HEK293 (cell line): Measurements from ENCODE around the gene ZNF330.
A peak's percentile ranks its signal among the peaks of the same experiment; 100 is the strongest.

Experiments used
- ELK4 ChIP-seq: IDR thresholded peaks from 2 replicates; pipeline ENCODE4 v1.6.1; 2011; ENCODE audit warnings: mild to moderate bottlenecking, low read depth, low read length, borderline replicate concordance
- MYNN ChIP-seq: fragments of 450-650 bp; formaldehyde crosslinking; IDR thresholded peaks from 2 replicates; pipeline ENCODE4 v1.5.1; 2016; ENCODE audit warnings: missing biosample characterization, missing genetic modification characterization, borderline replicate concordance
- PATZ1 ChIP-seq: fragments of 450-650 bp; formaldehyde crosslinking; IDR thresholded peaks from 2 replicates; pipeline ENCODE4 v1.5.1; 2016; ENCODE audit warnings: missing biosample characterization, missing genetic modification characterization
- PRDM10 ChIP-seq: fragments of 450-650 bp; formaldehyde crosslinking; IDR thresholded peaks from 2 replicates; pipeline ENCODE4 v1.5.1; 2016; ENCODE audit warnings: missing biosample characterization, missing genetic modification characterization
- PRDM6 ChIP-seq: fragments of 450-650 bp; formaldehyde crosslinking; IDR thresholded peaks from 2 replicates; pipeline ENCODE4 v1.5.1; 2017; ENCODE audit warnings: missing biosample characterization, missing genetic modification characterization
- RBAK ChIP-seq: fragments of 450-650 bp; formaldehyde crosslinking; IDR thresholded peaks from 2 replicates; pipeline ENCODE4 v1.5.1; 2016; ENCODE audit warnings: missing biosample characterization, missing genetic modification characterization
- ZBTB17 ChIP-seq: fragments of 450-650 bp; formaldehyde crosslinking; IDR thresholded peaks from 2 replicates; pipeline ENCODE4 v1.5.1; 2016; ENCODE audit warnings: missing biosample characterization, missing genetic modification characterization
- ZBTB44 ChIP-seq: fragments of 450-650 bp; IDR thresholded peaks from 2 replicates; pipeline ENCODE4 v1.5.1; 2018; ENCODE audit warnings: missing biosample characterization, mild to moderate bottlenecking, missing genetic modification characterization
- ZFP37 ChIP-seq: fragments of 450-650 bp; formaldehyde crosslinking; IDR thresholded peaks from 2 replicates; pipeline ENCODE4 v1.5.1; 2016; ENCODE audit warnings: missing biosample characterization, missing genetic modification characterization
- ZNF18 ChIP-seq: fragments of 450-650 bp; formaldehyde crosslinking; IDR thresholded peaks from 2 replicates; pipeline ENCODE4 v1.5.1; 2016; ENCODE audit warnings: missing biosample characterization, missing genetic modification characterization
- ZNF324 ChIP-seq: fragments of 450-650 bp; formaldehyde crosslinking; IDR thresholded peaks from 2 replicates; pipeline ENCODE4 v1.5.1; 2016; ENCODE audit warnings: missing biosample characterization, missing genetic modification characterization
- ZNF416 ChIP-seq: fragments of 450-650 bp; formaldehyde crosslinking; IDR thresholded peaks from 2 replicates; pipeline ENCODE4 v1.5.1; 2016; ENCODE audit warnings: missing biosample characterization, missing genetic modification characterization
- ZNF423 ChIP-seq: fragments of 450-650 bp; formaldehyde crosslinking; IDR thresholded peaks from 2 replicates; pipeline ENCODE4 v1.5.1; 2016; ENCODE audit warnings: missing biosample characterization, missing genetic modification characterization
- ZNF449 ChIP-seq: fragments of 450-650 bp; formaldehyde crosslinking; IDR thresholded peaks from 2 replicates; pipeline ENCODE4 v1.5.1; 2017; ENCODE audit warnings: missing biosample characterization, mild to moderate bottlenecking, missing genetic modification characterization, moderate library complexity
- ZNF510 ChIP-seq: fragments of 450-650 bp; formaldehyde crosslinking; IDR thresholded peaks from 2 replicates; pipeline ENCODE4 v1.5.1; 2018; ENCODE audit warnings: mild to moderate bottlenecking, missing genetic modification characterization, missing biosample characterization; ENCODE audit not compliant: insufficient replicate concordance
- ZNF544 ChIP-seq: fragments of 450-650 bp; formaldehyde crosslinking; IDR thresholded peaks from 2 replicates; pipeline ENCODE4 v1.5.0; 2017; ENCODE audit warnings: missing biosample characterization, missing genetic modification characterization
- ZNF549 ChIP-seq: fragments of 450-650 bp; IDR thresholded peaks from 2 replicates; pipeline ENCODE4 v1.5.1; 2018; ENCODE audit warnings: missing biosample characterization, missing genetic modification characterization, mild to moderate bottlenecking, inconsistent platforms, moderate library complexity
- ZNF560 ChIP-seq: fragments of 450-650 bp; formaldehyde crosslinking; IDR thresholded peaks from 2 replicates; pipeline ENCODE4 v1.5.1; 2017; ENCODE audit warnings: missing biosample characterization, missing genetic modification characterization, borderline replicate concordance
- ZNF596 ChIP-seq: fragments of 450-650 bp; IDR thresholded peaks from 2 replicates; pipeline ENCODE4 v1.5.0; 2018; ENCODE audit warnings: missing biosample characterization, mild to moderate bottlenecking, missing genetic modification characterization, moderate library complexity
- ZNF658 ChIP-seq: fragments of 450-650 bp; formaldehyde crosslinking; IDR thresholded peaks from 2 replicates; pipeline ENCODE4; 2016; ENCODE audit warnings: missing biosample characterization, missing genetic modification characterization
- ZNF660 ChIP-seq: fragments of 450-650 bp; IDR thresholded peaks from 2 replicates; pipeline ENCODE4 v1.5.1; 2018; ENCODE audit warnings: missing biosample characterization, mild to moderate bottlenecking, missing genetic modification characterization
- ZNF791 ChIP-seq: fragments of 450-650 bp; formaldehyde crosslinking; IDR thresholded peaks from 2 replicates; pipeline ENCODE4 v1.5.1; 2016; ENCODE audit warnings: missing biosample characterization, missing genetic modification characterization

The ZNF330 gene

GRCh38 chr4:141220691-141221659 is at the start of gene ZNF330 (continued):
- no peak for TF ChIP-seq ZNF324
- no peak for TF ChIP-seq ZNF549
- TF ChIP-seq ZNF544, result no peak
- TF ChIP-seq ZNF510 (tag by site-specific recombination), result no peak
- no peak for TF ChIP-seq ZNF596 (tag by site-specific recombination)
- TF ChIP-seq ZNF18 (tag by site-specific recombination), result no peak
- no peak for TF ChIP-seq ZNF660 (tag by site-specific recombination)
- peak; percentile 72; the same call in 1 of the 2 replicates for TF ChIP-seq PATZ1 (tag by site-specific recombination)
- TF ChIP-seq ELK4, result no peak; the same call in 1 of the 2 replicates
- no peak for TF ChIP-seq ZNF416 (tag by site-specific recombination)
- no peak for TF ChIP-seq PRDM6 (tag by site-specific recombination)
- TF ChIP-seq ZFP37, result no peak
- peak; percentile 59; the same call in 1 of the 2 replicates for TF ChIP-seq ZBTB17 (tag by site-specific recombination)
- TF ChIP-seq ZNF791 (tag by site-specific recombination), result no peak
- TF ChIP-seq ZNF449 (tag by site-specific recombination), result no peak
- TF ChIP-seq ZNF423, result no peak
- TF ChIP-seq ZBTB44 (tag by site-specific recombination), result no peak
- no peak for TF ChIP-seq MYNN (tag by site-specific recombination)
- TF ChIP-seq PRDM10 (tag by site-specific recombination), result peak; percentile 48; the same call in 1 of the 2 replicates
- no peak for TF ChIP-seq ZNF658 (tag by site-specific recombination)
- TF ChIP-seq ZNF560 (tag by site-specific recombination), result no peak
- TF ChIP-seq RBAK (tag by site-specific recombination), result no peak
